Tibial nerve (tissue), 4 donors: ENCODE results near the gene SCN9A. TPM values are rescaled to one million over a fixed set of nuclear protein-coding genes. Genes with fewer than 3 reads are reported as not detected.

Experiments
- DNase-seq, 2 donors: peaks; one replicate each; pipeline ENCODE4 v3.0.0-alpha.2; 2019; ENCODE audit warnings: low spot score in 2 of 2
- H3K27ac ChIP-seq, 4 donors: fragments of 200-600 bp; sonication (generic) in 3 of 4; one replicate each; pipeline ENCODE4 v1.5.1; 2017 to 2019; ENCODE audit warnings: mild to moderate bottlenecking in 1 of 4
- H3K27me3 ChIP-seq, 2 donors: fragments of 200-600 bp; sonication (generic) in 1 of 2; one replicate each; pipeline versions ENCODE4 v1.5.1 to v1.6.0; 2017 to 2019
- H3K36me3 ChIP-seq, 3 donors: fragments of 200-600 bp; sonication (generic); one replicate each; pipeline ENCODE4 v1.5.1; 2018 to 2019
- H3K4me1 ChIP-seq, 4 donors: fragments of 200-600 bp; sonication (generic) in 3 of 4; one replicate each; pipeline ENCODE4 v1.5.1; 2017 to 2019
- H3K4me3 ChIP-seq, 4 donors: fragments of 200-600 bp; sonication (generic) in 3 of 4; one replicate each; pipeline ENCODE4 v1.5.1; 2017 to 2019; ENCODE audit warnings: mild to moderate bottlenecking in 1 of 4, moderate library complexity in 1 of 4
- H3K9me3 ChIP-seq, 4 donors: fragments of 200-600 bp; sonication (generic) in 3 of 4; one replicate each; pipeline ENCODE4 v1.5.1; 2017 to 2019
- CTCF ChIP-seq, 5 experiments: fragments of 200-600 bp in 3 of 5; fragments of 450-650 bp in 2 of 5; sonication (generic) in 3 of 5; IDR thresholded peaks; one replicate each; pipeline ENCODE4 v1.5.1; 2016 to 2019; ENCODE audit warnings: antibody characterized with exemption in 5 of 5, mild to moderate bottlenecking in 3 of 5, moderate library complexity in 2 of 5
- EP300 ChIP-seq, 2 donors: sonication (generic); formaldehyde crosslinking; IDR thresholded peaks; one replicate each; pipeline ENCODE4 v1.6.1; 2017; ENCODE audit warnings: antibody characterized with exemption in 2 of 2, mild to moderate bottlenecking in 1 of 2
- POLR2A ChIP-seq, 2 donors: fragments of 450-650 bp; IDR thresholded peaks; one replicate each; pipeline ENCODE4 v1.6.1; 2017; ENCODE audit warnings: antibody characterized with exemption in 2 of 2, mild to moderate bottlenecking in 2 of 2, moderate library complexity in 2 of 2
- WGBS, 2 donors: methylation state at CpG; one replicate each; pipeline ENCODE4 v1.1.5; 2018; 5-methylcytosine and 5-hydroxymethylcytosine counted together
- total RNA-seq, 4 donors: library from RNA; depleted of rRNA; stranded (reverse); fragments of >200 nt; gene quantifications; one replicate each; pipeline ENCODE4 v1.1.0, GENCODE V29; 2016

Gene SCN9A
- total RNA-seq, 4 donors from 2014 or later, result 8.2 to 36.1 (median 17.2) TPM

DNA sequence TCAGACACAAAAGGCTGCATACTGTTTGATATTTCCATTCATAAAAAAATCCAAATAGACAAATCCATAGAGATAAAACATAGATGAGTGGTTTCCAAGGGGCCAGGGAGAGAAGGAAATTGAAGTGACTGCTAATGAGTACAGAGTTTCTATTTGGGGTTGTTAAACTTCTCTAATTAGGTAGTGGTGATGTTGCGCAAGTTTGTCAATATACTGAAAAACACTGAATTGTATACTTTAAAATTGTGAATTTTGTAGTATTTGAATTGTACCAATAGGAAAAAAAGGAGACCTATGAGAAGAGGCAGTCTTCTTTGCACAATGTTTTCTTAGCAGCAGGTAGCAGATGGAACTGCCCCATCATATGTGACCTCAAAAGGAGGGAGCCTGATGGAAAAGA is 71.1 kb downstream of the SCN9A start:
- no peaks in the 10 kb centered on the region for H3K36me3 ChIP-seq
- no peaks in the 10 kb centered on the region for H3K9me3 ChIP-seq
- TF ChIP-seq POLR2A (IDR thresholded peaks at IDR 0.05) (no peak), CTCF (IDR thresholded peaks at IDR 0.05) (no peak), EP300 (IDR thresholded peaks at IDR 0.05) (no peak)
- no peaks in the 10 kb centered on the region for H3K4me1 ChIP-seq
- H3K4me3 ChIP-seq, result no peak overlapping the region
- H3K27me3 ChIP-seq, result no peaks in the 10 kb centered on the region
- WGBS, 2 donors, result 94 to 98% methylated on average over 1 of the region's 1 CpG
- DNase-seq, result no peak
- H3K27ac ChIP-seq, result no peak overlapping the region

DNA sequence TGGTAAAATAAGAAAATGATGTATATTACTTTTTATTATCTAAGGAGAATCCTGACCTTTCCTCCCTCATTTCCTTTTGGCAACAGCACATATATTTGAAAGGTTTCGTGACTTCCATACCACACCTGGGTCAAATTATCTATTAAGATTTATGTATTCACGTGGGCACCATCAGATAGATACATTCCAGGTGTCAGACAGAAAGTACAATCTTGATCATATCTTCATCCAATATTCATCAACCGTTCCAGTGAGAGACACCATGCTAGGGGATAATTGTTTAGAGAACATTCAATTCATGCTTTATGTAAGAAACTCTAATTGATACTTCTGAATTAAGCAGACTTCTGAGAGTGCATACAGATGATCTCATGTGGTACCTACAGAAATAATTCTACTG is 73.7 kb downstream of the SCN9A start:
- H3K27me3 ChIP-seq, result no peaks in the 10 kb centered on the region
- no peak for DNase-seq
- 58 to 74% methylated on average over 3 of the region's 3 CpGs for WGBS, 2 donors

GRCh38 chr2:166297951-166298350 is 77.8 kb downstream of the SCN9A start:
- 88 to 93% methylated on average over 2 of the region's 2 CpGs for WGBS, 2 donors
- TF ChIP-seq EP300 (IDR thresholded peaks at IDR 0.05), result no peak
- no peak for TF ChIP-seq POLR2A (IDR thresholded peaks at IDR 0.05)
- no peak for TF ChIP-seq CTCF (IDR thresholded peaks at IDR 0.05)
- no peaks in the 10 kb centered on the region for H3K4me1 ChIP-seq
- DNase-seq, result no peak
- H3K4me3 ChIP-seq, result no peak overlapping the region
- H3K27ac ChIP-seq, result no peak overlapping the region
- no peaks in the 10 kb centered on the region for H3K36me3 ChIP-seq
- H3K27me3 ChIP-seq, result no peaks in the 10 kb centered on the region
- H3K9me3 ChIP-seq, result no peaks in the 10 kb centered on the region

More for the DNA sequence above, 73.7 kb downstream of the SCN9A start:
- no peaks in the 10 kb centered on the region for H3K36me3 ChIP-seq
- H3K4me1 ChIP-seq, result no peaks in the 10 kb centered on the region
- TF ChIP-seq CTCF (IDR thresholded peaks at IDR 0.05) (no peak), EP300 (IDR thresholded peaks at IDR 0.05) (no peak)
- H3K4me3 ChIP-seq, result no peak overlapping the region
- H3K27ac ChIP-seq, result no peak overlapping the region
- no peaks in the 10 kb centered on the region for H3K9me3 ChIP-seq

DNA sequence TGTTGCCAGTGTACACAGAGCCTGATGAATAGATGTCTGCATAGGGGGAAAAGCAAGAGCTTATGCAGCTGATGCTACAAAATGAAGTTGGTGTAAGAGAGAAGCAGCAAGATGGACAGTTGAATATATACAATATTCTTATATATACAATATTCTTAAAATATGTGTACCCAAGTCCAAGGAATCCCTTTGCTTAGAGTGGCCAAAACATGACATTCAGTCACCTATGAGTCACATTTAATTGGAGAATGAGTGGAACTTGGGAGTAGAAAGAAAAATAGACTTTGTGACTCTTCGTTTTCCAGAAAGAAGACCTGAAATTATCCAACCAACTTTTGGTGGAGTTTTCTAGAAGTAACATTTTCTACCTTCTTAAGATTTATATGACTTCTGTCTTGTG is 81.8 kb downstream of the SCN9A start:
- Histone ChIP-seq H3K27ac (no peak overlapping the region), H3K9me3 (peaks cover 0 to 4% (median 0%) of the 10 kb centered on the region in 4 donors), H3K4me3 (no peak overlapping the region), H3K27me3 (no peaks in the 10 kb centered on the region), H3K4me1 (no peaks in the 10 kb centered on the region), H3K36me3 (peaks cover 0 to 8% (median 0%) of the 10 kb centered on the region in 3 donors)
- TF ChIP-seq POLR2A (IDR thresholded peaks at IDR 0.05), result no peak
- TF ChIP-seq CTCF (IDR thresholded peaks at IDR 0.05), result no peak
- TF ChIP-seq EP300 (IDR thresholded peaks at IDR 0.05), result no peak
- DNase-seq, result no peak
- WGBS, 2 donors, result 89 to 90% methylated on average over 1 of the region's 1 CpG

DNA sequence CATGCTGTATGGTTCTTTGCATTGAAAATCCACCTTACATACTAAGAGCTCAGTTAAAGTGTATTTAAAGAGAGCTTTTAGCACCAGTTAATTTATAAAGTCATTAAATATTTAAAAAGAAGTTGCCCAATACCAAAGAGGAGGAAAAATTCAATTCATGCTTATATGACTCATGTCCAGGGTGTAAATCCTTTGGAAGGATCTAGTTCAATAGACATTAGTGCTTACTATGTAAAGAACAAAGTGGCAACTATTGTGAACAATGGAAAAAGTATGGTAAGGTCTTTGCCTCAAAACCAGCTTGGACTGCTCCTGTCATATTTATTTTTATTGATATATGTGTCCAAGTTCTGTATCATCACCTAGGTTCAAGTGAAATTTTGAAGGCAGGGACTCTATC is 90.5 kb downstream of the SCN9A start:
- Histone ChIP-seq H3K27me3 (no peaks in the 10 kb centered on the region), H3K4me3 (no peak overlapping the region), H3K9me3 (peaks cover 0 to 4% (median 0%) of the 10 kb centered on the region in 4 donors), H3K4me1 (no peaks in the 10 kb centered on the region), H3K27ac (no peak overlapping the region), H3K36me3 (peaks cover 0 to 4% (median 0%) of the 10 kb centered on the region in 3 donors)
- DNase-seq, result no peak
- no peak for TF ChIP-seq CTCF (IDR thresholded peaks at IDR 0.05)
- no peak for TF ChIP-seq EP300 (IDR thresholded peaks at IDR 0.05)
- no peak for TF ChIP-seq POLR2A (IDR thresholded peaks at IDR 0.05)
